Ascending aorta (tissue), 2 donors: ENCODE data around the gene NBL1. TPM values are rescaled to one million over a fixed set of nuclear protein-coding genes. Genes with fewer than 3 reads are reported as not detected.

Experiments used
- DNase-seq, 2 donors: peaks; one replicate each; pipeline ENCODE4 v3.0.0-alpha.2; 2019; ENCODE audit warnings: low spot score in 2 of 2
- H3K27ac ChIP-seq, 2 donors: fragments of 200-600 bp; sonication (generic); one replicate each; pipeline ENCODE4 v1.5.1; 2016 to 2017; ENCODE audit warnings: mild to moderate bottlenecking in 1 of 2
- H3K27me3 ChIP-seq: fragments of 200-600 bp; sonication (generic); one replicate; pipeline ENCODE4 v1.5.1; 2017
- H3K36me3 ChIP-seq, 2 donors: fragments of 200-600 bp; sonication (generic); one replicate each; pipeline ENCODE4 v1.5.1; 2016
- H3K4me1 ChIP-seq, 2 donors: fragments of 200-600 bp; sonication (generic); one replicate each; pipeline ENCODE4 v1.5.1; 2016 to 2017; ENCODE audit warnings: mild to moderate bottlenecking in 1 of 2
- H3K4me3 ChIP-seq, 2 donors: fragments of 200-600 bp; sonication (generic); one replicate each; pipeline ENCODE4 v1.5.1; 2016 to 2017; ENCODE audit warnings: mild to moderate bottlenecking in 1 of 2
- H3K9me3 ChIP-seq, 2 donors: fragments of 200-600 bp; sonication (generic); one replicate each; pipeline ENCODE4 v1.5.1; 2016
- intact Hi-C: fragments of 100-400 bp; cut with DNase I; formaldehyde crosslinking; loops from one replicate; pipeline ENCODE4 v1.15.1; 2023
- total RNA-seq: library from RNA; depleted of rRNA; stranded (reverse); fragments of >200 nt; gene quantifications from one replicate; pipeline ENCODE4 v1.1.0, GENCODE V29; 2016
- TF ChIP-seq, protein P1 (sequence below), 3 experiments: fragments of 200-600 bp in 2 of 3; fragments of 450-650 bp in 1 of 3; sonication (generic) in 2 of 3; IDR thresholded peaks; one replicate each; pipeline ENCODE4 v1.5.1; 2016 to 2019; ENCODE audit warnings: antibody characterized with exemption in 3 of 3, mild to moderate bottlenecking in 1 of 3, moderate library complexity in 1 of 3

The NBL1 gene
- total RNA-seq, 1 donor from 2014 or later, result 157 TPM

- intact Hi-C loops, result no loop called here
- H3K27me3 ChIP-seq, result no peaks in the 10 kb centered on the region
- peaks cover 25 to 53% of the 10 kb centered on the region in 2 donors for H3K4me1 ChIP-seq
- H3K9me3 ChIP-seq, result no peaks in the 10 kb centered on the region
- no peak for DNase-seq
- no peaks in the 10 kb centered on the region for H3K36me3 ChIP-seq
- TF ChIP-seq, protein P1, sequence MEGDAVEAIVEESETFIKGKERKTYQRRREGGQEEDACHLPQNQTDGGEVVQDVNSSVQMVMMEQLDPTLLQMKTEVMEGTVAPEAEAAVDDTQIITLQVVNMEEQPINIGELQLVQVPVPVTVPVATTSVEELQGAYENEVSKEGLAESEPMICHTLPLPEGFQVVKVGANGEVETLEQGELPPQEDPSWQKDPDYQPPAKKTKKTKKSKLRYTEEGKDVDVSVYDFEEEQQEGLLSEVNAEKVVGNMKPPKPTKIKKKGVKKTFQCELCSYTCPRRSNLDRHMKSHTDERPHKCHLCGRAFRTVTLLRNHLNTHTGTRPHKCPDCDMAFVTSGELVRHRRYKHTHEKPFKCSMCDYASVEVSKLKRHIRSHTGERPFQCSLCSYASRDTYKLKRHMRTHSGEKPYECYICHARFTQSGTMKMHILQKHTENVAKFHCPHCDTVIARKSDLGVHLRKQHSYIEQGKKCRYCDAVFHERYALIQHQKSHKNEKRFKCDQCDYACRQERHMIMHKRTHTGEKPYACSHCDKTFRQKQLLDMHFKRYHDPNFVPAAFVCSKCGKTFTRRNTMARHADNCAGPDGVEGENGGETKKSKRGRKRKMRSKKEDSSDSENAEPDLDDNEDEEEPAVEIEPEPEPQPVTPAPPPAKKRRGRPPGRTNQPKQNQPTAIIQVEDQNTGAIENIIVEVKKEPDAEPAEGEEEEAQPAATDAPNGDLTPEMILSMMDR (IDR thresholded peaks at IDR 0.05), result peak; percentile 11 to 49 (median 25)
- H3K27ac ChIP-seq, result peak overlapping the region; percentile 78 to 91
- peak overlapping the region in 1 of 2 donors; percentile 75 for H3K4me3 ChIP-seq
These were observed 4.6 kb downstream of the NBL1 start for GRCh38 chr1:19648689-19649088.

DNA sequence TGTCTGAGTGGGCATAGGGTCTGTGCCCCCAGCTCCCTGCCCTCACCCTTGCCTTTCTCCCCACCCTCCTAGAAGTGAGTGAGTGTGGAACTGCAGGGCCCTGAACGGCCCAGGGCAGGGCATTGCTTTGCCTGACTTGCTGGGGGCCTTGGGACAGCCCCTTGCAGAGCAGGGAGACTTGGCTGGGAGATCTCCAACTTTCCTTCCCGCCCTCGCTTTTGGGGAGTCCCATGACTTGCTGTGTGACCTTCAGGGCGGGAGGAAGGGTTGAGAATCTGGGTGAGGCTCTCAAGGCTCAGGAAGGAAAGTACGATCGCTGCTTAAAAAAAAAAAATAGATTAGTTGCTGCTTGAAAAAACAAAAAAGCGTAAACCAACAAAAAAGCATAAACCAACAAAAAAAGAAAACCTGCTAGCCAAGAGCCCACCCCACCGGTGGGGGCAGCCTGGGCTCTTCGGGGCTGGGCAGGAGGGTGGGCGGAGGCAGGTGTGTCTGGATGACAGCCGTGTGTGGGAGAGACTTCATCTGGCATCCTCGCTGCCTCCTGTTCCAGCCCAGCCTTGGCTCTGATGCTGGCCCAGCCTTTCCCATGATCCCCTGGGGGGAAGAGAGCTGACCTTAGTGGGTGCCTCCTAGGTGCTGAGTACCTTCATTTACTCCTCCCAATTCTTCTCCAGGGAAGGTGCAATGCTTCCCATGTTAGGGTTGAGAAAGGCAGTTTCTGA lies 6.5 kb downstream of the NBL1 start:
- TF ChIP-seq, protein P1 (IDR thresholded peaks at IDR 0.05), result no peak
- H3K27ac ChIP-seq, result peak overlapping the region; percentile 43 to 83
- H3K9me3 ChIP-seq, result no peaks in the 10 kb centered on the region
- H3K36me3 ChIP-seq, result peaks cover 0 to 5% of the 10 kb centered on the region in 2 donors
- peaks cover 25 to 50% of the 10 kb centered on the region in 2 donors for H3K4me1 ChIP-seq
- intact Hi-C loops, result loop anchor here (1.0 to 5.0 kb wide), 4 partner anchors 88 to 398 kb away; partner anchors contain the start of genes EMC1 and MRTO4
- H3K4me3 ChIP-seq, result peak overlapping the region in 1 of 2 donors; percentile 25
- no peaks in the 10 kb centered on the region for H3K27me3 ChIP-seq
- DNase-seq, result no peak

GRCh38 chr1:19651141-19651737 lies 7.1 kb downstream of the NBL1 start:
- H3K36me3 ChIP-seq, result peaks cover 0 to 10% of the 10 kb centered on the region in 2 donors
- DNase-seq, result peak in 1 of 2 donors; percentile 81
- intact Hi-C loops, result loop anchor here (1.0 to 5.0 kb wide), 4 partner anchors 89 to 399 kb away; partner anchors contain the start of genes EMC1 and MRTO4
- H3K27me3 ChIP-seq, result no peaks in the 10 kb centered on the region
- H3K27ac ChIP-seq, result peak overlapping the region; percentile 43 to 83
- H3K9me3 ChIP-seq, result no peaks in the 10 kb centered on the region
- H3K4me1 ChIP-seq, result peaks cover 21 to 43% of the 10 kb centered on the region in 2 donors
- TF ChIP-seq, protein P1 (IDR thresholded peaks at IDR 0.05), result peak; percentile 60 to 79 (median 66)
- H3K4me3 ChIP-seq, result peak overlapping the region in 1 of 2 donors; percentile 25

DNA sequence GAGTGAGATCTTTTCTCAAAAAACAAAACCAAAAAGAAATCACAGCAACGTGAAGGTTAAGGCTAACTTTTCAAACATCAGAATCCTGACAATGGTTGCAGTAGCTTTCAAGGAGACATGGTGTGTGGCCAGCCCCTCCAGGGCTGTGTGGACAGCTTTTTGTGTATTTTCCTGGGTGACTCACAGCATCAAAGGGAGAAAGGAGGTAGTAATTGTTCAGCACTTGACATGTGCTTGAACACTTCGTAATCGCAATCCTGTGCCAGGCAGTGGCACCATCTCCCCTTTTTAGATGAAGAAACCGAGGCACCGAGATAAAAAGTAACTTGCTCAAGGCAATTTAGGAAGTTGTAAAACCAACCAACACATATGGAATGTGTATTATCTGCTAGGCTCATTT lies 10.3 kb downstream of the NBL1 start:
- Histone ChIP-seq H3K36me3 (peaks cover 9 to 30% of the 10 kb centered on the region in 2 donors), H3K9me3 (no peaks in the 10 kb centered on the region), H3K4me1 (peaks cover 8 to 24% of the 10 kb centered on the region in 2 donors), H3K4me3 (no peak overlapping the region), H3K27ac (no peak overlapping the region), H3K27me3 (no peaks in the 10 kb centered on the region)
- intact Hi-C loops, result loop anchor here (5.0 kb wide), 2 partner anchors 92 to 402 kb away; partner anchors contain the start of genes EMC1 and MRTO4
- DNase-seq, result no peak
- TF ChIP-seq, protein P1 (IDR thresholded peaks at IDR 0.05), result no peak

DNA sequence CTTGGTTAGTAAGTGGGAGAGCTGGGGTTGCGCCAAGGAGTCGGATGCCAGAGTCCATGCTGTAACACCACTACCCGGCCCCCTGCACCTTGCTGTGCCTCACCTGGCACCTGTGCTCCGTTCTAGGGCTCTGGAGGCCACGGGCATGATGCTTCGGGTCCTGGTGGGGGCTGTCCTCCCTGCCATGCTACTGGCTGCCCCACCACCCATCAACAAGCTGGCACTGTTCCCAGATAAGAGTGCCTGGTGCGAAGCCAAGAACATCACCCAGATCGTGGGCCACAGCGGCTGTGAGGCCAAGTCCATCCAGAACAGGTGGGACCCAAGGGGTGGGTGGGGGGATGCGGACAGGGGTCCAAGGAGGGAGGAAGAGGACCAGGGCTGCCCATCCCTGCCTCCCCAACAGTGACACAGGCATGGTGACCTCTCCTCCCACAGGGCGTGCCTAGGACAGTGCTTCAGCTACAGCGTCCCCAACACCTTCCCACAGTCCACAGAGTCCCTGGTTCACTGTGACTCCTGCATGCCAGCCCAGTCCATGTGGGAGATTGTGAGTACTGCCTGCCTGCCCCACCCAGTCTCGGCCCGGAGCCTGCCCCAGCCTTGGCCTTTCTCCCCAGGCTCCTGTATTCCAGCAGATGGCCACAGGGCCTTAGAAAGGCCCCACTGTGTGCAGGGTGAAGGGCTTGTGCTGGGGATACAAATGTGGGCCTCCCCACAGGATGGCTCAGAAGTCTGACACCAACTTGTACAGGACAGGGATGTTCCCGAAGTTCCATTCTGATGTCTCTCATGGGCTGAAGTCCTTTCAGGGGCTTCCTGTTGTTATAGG lies 11.0 kb downstream of the NBL1 start:
- H3K27me3 ChIP-seq, result no peaks in the 10 kb centered on the region
- TF ChIP-seq, protein P1 (IDR thresholded peaks at IDR 0.05), result no peak
- no peaks in the 10 kb centered on the region for H3K9me3 ChIP-seq
- DNase-seq, result no peak
- no peak overlapping the region for H3K4me3 ChIP-seq
- peaks cover 8 to 24% of the 10 kb centered on the region in 2 donors for H3K4me1 ChIP-seq
- H3K27ac ChIP-seq, result no peak overlapping the region
- peaks cover 9 to 30% of the 10 kb centered on the region in 2 donors for H3K36me3 ChIP-seq
- intact Hi-C loops, result loop anchor here (5.0 kb wide), 2 partner anchors 93 to 403 kb away; partner anchors contain the start of genes EMC1 and MRTO4
